WI38 (cell line): Measurements from ENCODE around the gene LRBA.
"Not testable (repeated sequence)": the region's sequence is repeated elsewhere in the genome, so short reads cannot be mapped to it uniquely, and the experiment has no call there.

Source experiments
- H3K4me3 ChIP-seq: 2 replicates; pipeline ENCODE4 v1.5.1; 2011; ENCODE audit warnings: low read depth, mild to moderate bottlenecking, control low read depth, low read length
- CTCF ChIP-seq: IDR thresholded peaks from 2 replicates; pipeline ENCODE4 v1.5.1; 2012; ENCODE audit warnings: low read depth, mild to moderate bottlenecking, control low read depth, low read length

Gene LRBA

GRCh38 chr4:150973626-150974251, 41.3 kb downstream of the LRBA start:
- no peak for TF ChIP-seq CTCF

GRCh38 chr4:150972592-150972991, 42.5 kb downstream of the LRBA start:
- TF ChIP-seq CTCF, result no peak
- H3K4me3 ChIP-seq, result no peak overlapping the region

More at GRCh38 chr4:150973626-150974251, 41.3 kb downstream of the LRBA start:
- no peak overlapping the region for H3K4me3 ChIP-seq

GRCh38 chr4:150971901-150972300, 43.2 kb downstream of the LRBA start:
- no peak overlapping the region for H3K4me3 ChIP-seq
- no peak for TF ChIP-seq CTCF

- H3K4me3 ChIP-seq, result no peak overlapping the region
- TF ChIP-seq CTCF, result no peak
These were observed 44.4 kb downstream of the LRBA start for GRCh38 chr4:150970685-150971151.

GRCh38 chr4:150964754-150965153, 50.3 kb downstream of the LRBA start:
- H3K4me3 ChIP-seq, result no peak overlapping the region
- no peak for TF ChIP-seq CTCF

GRCh38 chr4:150963602-150964345, 51.3 kb downstream of the LRBA start:
- not testable (repeated sequence) for H3K4me3 ChIP-seq

GRCh38 chr4:150962245-150962644, 52.8 kb downstream of the LRBA start:
- H3K4me3 ChIP-seq, result no peak overlapping the region
- TF ChIP-seq CTCF, result no peak
